Measurements from ENCODE around the gene LGALS3BP.

Gene LGALS3BP

DNA sequence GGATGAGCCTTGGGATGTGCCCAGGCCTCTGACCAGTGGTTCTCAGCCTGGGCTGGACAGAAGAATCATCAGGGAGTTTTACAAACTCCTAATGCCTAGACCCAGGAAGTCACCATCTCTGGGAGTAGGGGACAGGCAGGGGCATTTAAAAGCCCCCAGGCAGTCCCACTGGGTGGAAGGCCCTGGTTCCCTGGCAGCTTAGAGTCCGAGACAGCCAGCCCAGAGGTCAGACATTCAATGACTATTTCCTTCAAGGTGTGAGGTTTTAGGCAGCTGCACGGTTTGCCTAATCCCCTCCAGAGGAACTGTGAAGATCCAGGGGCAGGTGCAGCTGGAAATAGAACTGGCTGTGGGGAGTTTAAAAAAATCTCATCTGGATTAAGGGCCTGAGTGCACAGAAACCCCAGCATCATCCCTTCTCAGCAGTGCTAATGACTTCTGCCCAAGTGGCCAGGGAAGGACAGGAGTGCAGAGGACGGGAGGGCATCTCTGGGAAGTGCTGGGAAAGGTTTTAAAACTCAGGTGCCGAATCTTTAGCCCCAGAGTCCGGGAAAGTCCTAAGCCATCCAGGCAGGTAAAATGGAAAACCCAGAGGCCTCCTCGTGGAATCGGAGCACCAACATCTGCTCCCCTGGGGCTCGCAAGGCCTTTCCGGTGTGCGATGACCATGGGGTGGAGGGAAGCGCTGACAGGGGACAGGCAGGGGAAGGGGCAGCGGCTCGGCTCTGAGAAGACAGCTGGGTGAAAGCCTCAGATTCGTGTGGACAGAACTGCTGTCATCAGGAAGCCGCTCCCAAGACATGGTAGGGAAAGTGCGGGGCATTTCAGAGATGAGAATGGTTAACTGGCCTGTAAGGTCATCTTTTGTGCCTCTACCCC, 1.5 kb upstream of the LGALS3BP start:
- DNase-seq (ENCODE audit: low read depth, low spot score): no peak

- DNase-seq (ENCODE audit: low read depth, low spot score): no peak
These were observed 875 bp upstream of the LGALS3BP start for GRCh38 chr17:78980624-78980972.

DNA sequence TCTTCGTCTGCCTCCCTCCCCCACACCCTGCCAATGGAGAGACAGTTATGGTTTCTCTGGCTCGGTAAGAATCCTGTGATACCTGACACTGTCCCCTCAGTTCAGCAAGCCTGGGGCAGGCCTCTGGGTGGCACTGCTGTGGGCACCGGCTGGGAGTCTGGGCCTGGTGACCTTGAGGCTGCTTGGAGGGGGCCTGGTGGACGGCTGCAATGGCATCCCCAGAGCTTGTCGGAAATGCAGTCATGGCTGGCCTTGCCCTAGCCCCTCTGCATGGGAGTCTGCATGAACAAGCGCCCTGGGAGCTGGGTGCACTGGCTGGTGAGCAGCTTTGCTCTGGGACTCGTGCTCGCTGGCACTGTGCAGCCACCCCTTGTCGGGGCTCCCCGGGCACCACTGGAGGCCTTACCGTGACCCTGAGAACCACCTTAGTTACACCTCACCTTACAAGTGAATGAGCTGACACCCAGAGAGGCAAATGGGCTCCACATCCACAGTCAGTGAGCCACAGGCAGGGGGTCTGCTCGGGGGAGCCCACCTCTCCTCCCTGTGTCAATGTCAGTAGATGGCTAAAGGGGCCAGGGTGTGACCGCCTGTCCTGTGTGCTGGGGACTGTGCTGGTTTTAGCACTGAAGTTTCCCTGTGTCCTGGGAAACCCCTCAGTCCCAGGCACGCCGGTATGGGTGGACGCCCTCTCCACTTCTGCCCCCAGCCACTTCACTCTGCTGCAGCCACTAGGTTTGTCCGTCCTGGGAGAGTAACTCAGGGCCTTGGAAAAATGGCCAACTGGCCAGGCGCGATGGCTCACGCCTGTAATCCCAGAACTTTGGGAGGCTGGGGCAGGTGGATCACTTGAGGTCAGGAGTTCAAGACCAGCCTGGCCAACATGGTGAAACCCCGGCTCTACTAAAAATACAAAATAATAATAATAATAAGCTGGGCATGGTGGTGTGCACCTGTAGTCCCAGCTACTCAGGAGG, 1.4 kb downstream of the LGALS3BP start:
- no peak for DNase-seq (ENCODE audit: low read depth, low spot score)

DNA sequence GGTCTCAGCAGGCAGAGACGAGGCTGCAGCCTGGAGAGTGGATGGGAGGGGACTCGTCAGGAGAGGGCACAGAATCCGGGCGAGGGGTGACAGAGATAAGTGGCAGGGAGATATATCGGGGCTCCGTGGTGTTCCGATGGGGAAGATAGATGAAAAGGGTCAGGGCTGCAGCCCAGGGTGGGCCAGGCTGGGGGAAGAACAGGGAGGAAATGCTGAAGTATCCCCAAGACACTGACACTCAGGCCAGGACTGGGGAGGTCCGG, 2.1 kb downstream of the LGALS3BP start:
- no peak for DNase-seq (ENCODE audit: low read depth, low spot score)

GRCh38 chr17:78976907-78977680, 2.6 kb downstream of the LGALS3BP start:
- DNase-seq (ENCODE audit: low read depth, low spot score): no peak

- DNase-seq (ENCODE audit: low read depth, low spot score): no peak
These were observed 4.8 kb downstream of the LGALS3BP start for GRCh38 chr17:78974635-78975591.

DNA sequence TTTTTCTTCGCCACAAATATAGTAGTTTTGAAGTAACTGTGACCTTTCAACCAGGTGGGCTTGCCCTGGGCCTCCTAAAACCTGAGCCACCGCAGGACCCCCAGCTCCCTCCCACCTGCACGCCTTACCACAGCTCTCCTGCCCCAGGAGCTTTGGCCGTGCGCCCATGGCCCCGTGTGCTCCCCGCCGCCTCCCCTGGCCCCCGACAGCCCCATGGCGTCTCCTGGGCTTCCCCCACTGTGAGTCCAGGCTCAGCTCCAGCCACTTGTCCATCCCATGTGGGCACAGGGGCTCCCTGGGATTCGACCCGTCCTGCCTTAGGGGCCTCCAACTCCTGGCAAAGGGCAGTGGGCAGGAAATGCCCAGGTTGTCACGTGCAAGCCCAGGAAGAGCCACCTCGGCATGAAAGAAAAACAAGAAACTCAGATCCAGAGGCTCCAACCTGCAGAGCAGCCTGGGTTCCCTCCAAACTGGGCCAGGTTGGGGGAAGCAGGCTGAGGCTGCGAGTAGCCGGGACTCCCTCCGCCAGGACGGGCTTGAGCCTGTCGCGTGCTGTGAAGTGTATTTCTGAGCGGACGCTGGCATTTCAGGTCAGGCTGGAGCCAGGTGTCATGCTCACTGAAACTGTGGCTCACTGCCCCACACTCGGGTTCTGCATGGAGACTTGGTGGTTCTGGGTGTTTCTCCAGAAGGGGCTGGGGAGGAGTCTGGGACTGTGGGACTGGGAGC, 5.8 kb downstream of the LGALS3BP start:
- no peak for DNase-seq (ENCODE audit: low read depth, low spot score)

DNA sequence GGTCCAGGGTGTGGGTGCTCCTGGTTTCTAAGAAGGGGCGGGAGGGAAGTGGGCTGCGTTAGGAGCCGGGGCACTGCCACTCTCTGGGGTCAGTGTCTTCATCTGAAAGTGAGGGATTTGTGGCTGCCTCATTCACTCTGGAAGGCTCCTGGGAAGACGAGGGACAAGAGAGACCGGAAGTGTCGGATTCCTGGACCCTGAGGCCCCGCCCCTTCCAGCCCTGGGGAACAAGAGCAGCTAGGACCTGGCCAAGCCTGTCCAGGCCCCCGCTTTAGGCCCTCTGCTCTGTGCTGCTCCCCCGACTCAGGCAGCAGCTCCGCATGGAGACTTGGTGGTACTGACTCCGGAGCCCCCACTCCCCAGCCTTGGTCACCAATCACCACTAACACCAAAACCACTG, 6.5 kb downstream of the LGALS3BP start:
- DNase-seq (ENCODE audit: low read depth, low spot score): no peak

DNA sequence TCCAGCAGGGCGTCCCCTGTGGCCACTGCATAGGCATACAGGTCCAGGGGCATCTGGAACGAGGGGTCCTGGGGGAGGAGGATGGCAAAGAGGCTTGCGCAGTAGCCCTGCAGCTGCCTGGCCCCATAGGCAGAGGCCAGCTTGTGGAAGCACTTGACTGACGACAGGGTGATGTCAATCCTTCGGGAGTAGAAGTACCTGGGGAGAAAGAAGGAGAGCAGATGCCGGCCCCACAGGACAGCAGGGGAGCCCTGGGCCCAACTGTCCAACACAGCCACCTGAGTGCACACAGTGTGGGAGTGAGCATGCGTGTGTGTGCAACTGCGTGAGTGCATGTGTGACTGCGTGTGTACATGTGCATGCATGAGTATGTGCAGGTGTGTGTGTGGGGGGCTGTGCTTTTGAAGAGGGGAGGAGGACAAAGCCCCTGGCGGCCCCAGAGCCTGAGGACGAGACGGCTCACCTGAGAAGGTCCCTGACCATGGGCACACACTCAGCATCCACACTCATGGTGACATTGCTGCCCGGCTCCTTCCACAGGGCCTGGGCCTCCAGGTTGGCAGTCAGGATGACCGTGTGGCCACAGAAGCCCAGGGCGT, 7.1 kb downstream of the LGALS3BP start:
- DNase-seq (ENCODE audit: low read depth, low spot score): no peak

GRCh38 chr17:78971756-78972506, 7.8 kb downstream of the LGALS3BP start:
- DNase-seq (ENCODE audit: low read depth, low spot score): no peak

- peak; percentile 65 for DNase-seq (ENCODE audit: low read depth, low spot score)
These were observed 8.6 kb downstream of the LGALS3BP start for GRCh38 chr17:78970834-78971755.

- DNase-seq (ENCODE audit: low read depth, low spot score): no peak
These were observed 9.9 kb downstream of the LGALS3BP start for GRCh38 chr17:78969865-78970264.

DNA sequence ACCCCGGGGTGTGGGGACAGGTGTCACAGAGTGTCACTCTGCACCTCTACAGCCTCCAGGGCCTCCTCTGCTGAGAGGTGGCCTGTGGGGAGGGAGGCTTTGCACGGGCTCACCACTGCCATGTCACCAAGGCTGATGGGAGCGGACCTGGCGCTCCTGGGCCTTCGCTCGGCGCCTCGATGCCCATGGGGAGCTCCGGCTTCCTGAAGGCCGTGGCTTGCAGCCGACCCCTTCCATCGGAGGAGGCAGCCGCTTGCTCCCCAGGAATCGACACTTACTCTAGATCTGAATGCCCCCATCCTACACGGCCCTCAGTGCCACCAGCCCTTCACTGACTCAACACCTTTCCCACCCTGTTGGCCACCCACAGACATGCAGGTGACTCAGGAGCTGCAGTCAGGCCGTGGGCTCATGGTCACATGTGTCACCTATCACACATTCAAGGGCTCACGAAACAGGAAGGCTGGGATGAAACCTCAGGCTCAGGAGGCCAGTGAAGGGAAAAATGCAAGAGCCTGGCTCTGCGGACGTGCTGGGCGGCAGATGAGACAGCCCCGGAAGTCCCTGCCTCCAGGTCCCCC, 11.9 kb downstream of the LGALS3BP start:
- DNase-seq (ENCODE audit: low read depth, low spot score): no peak

GRCh38 chr17:78966910-78967600, 12.7 kb downstream of the LGALS3BP start:
- no peak for DNase-seq (ENCODE audit: low read depth, low spot score)

DNA sequence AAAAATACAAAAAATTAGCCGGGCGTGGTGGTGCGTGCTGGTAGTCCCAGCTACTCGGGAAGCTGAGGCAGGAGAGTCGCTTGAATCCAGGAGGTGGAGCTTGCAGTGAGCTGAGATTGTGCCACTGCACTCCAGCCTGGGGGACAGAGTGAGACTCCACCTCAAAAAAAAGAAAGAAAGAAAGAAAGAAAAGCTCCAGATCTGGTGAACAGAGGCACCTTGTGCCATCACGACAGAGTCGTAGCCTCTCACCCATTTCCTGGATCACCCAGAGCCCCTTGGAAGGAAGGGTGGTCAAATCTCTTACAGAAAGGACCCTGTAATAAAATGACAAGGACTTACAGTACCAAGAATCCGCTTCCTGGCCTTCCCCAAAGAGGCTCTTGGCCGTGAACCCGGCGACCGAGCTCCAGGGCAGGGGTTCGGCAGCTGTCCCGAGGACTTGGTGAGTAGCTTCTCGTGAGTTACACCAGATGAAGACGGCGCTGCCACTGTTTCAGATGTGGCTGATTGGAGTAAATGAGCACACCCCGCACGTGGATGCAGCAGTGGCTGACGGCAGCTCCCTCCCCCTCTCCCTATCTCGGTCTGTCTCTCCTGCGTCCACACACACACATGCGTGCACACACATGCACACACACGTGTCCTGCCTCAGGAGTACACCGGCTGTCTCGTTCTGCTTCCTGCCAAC, 13.5 kb downstream of the LGALS3BP start:
- no peak for DNase-seq (ENCODE audit: low read depth, low spot score)

- DNase-seq (ENCODE audit: low read depth, low spot score): no peak
These were observed 14.2 kb downstream of the LGALS3BP start for GRCh38 chr17:78965491-78965924.

Measured in activated naive CD8-positive, alpha-beta T cell treated with anti-CD3 and anti-CD28 coated beads, Interleukin-2, amount 50 U/mL, for 16 hours (primary cell).